PC-3 (cell line): ENCODE measurements around the gene ORC6. TPM values are rescaled to one million over a fixed set of nuclear protein-coding genes. Genes with fewer than 3 reads are reported as not detected.

ENCODE experiments used
- ATAC-seq: fragments of 200-7000 bp; cut with Tn5 transposase; 2 replicates; pipeline ENCODE4 v1.9.1; 2020; ENCODE audit warnings: mild to moderate bottlenecking, moderate library complexity
- BruUV-seq: library from RNA; stranded (reverse); fragments of 400-500 nt; replicated peaks from 2 replicates; lab custom pipeline; 2021; lab: Mats Ljungman, UMichigan
- CTCF ChIA-PET: fragments of 300-600 bp; sonication (Branson Sonifier 250); formaldehyde crosslinking; loops from one replicate; lab custom pipeline; 2022; ENCODE audit warnings: antibody characterized with exemption; lab: Charles Lee
- POLR2A ChIA-PET: fragments of 300-600 bp; sonication (Branson Sonifier 250); formaldehyde crosslinking; loops from one replicate; lab custom pipeline; 2022; ENCODE audit warnings: antibody characterized with exemption; ENCODE audit not compliant: unreplicated experiment; lab: Charles Lee
- DNase-seq: peaks from one replicate; pipeline ENCODE4 v3.0.0-alpha.2; 2015
- H2AFZ ChIP-seq: fragments of 300-600 bp; sonication (generic); 2 replicates; pipeline ENCODE4 v1.6.0; 2016; ENCODE audit warnings: antibody characterized with exemption, low read length
- H3F3A ChIP-seq: fragments of 300-600 bp; sonication (generic); one replicate; pipeline ENCODE4 v1.6.0; 2017; ENCODE audit warnings: antibody characterized with exemption, low read length, control low read depth, mild to moderate bottlenecking; ENCODE audit not compliant: unreplicated experiment
- H3K27ac ChIP-seq: fragments of 300-600 bp; sonication (generic); 2 replicates; pipeline ENCODE4 v1.5.1; 2016; ENCODE audit warnings: mild to moderate bottlenecking, low read length
- H3K27me3 ChIP-seq: fragments of 300-600 bp; sonication (generic); 2 replicates; pipeline ENCODE4 v1.6.1; 2016; ENCODE audit warnings: low read length, mixed read lengths
- H3K36me3 ChIP-seq: fragments of 300-600 bp; sonication (generic); 2 replicates; pipeline ENCODE4 v1.6.1; 2016; ENCODE audit warnings: low read depth, mixed run types, low read length, mixed read lengths
- H3K4me1 ChIP-seq: fragments of 300-600 bp; sonication (generic); 2 replicates; pipeline ENCODE4 v1.5.1; 2016; ENCODE audit warnings: low read length; ENCODE audit not compliant: insufficient read depth
- H3K4me2 ChIP-seq: fragments of 300-600 bp; sonication (generic); 2 replicates; pipeline ENCODE4 v1.6.0; 2016; ENCODE audit warnings: low read length
- H3K4me3 ChIP-seq: fragments of 300-600 bp; sonication (generic); 2 replicates; pipeline ENCODE4 v1.5.1; 2016; ENCODE audit warnings: mild to moderate bottlenecking, low read length, mixed read lengths
- H3K79me2 ChIP-seq: fragments of 300-600 bp; sonication (generic); 2 replicates; pipeline ENCODE4 v1.6.1; 2017; ENCODE audit warnings: low read length, mixed read lengths
- H3K9ac ChIP-seq: fragments of 300-600 bp; sonication (generic); 2 replicates; pipeline ENCODE4 v1.6.0; 2016; ENCODE audit warnings: mild to moderate bottlenecking, low read length
- H3K9me2 ChIP-seq: fragments of 300-600 bp; sonication (generic); replicated peaks from 2 replicates; pipeline ENCODE4 v1.6.1; 2016; ENCODE audit warnings: mixed run types, low read length, mixed read lengths
- H3K9me3 ChIP-seq: fragments of 300-600 bp; sonication (generic); 2 replicates; pipeline ENCODE4 v1.6.1; 2016; ENCODE audit warnings: low read length, mixed read lengths
- H4K20me1 ChIP-seq: fragments of 300-600 bp; sonication (generic); 2 replicates; pipeline ENCODE4 v1.6.1; 2016; ENCODE audit warnings: low read length, mixed read lengths
- CTCF ChIP-seq: fragments of 300-600 bp; sonication (generic); conservative IDR thresholded peaks from 2 replicates; pipeline ENCODE4 v1.5.1; 2017; ENCODE audit warnings: antibody characterized with exemption, low read depth, mild to moderate bottlenecking, low read length
- EZH2 ChIP-seq: fragments of 300-600 bp; sonication (generic); IDR thresholded peaks from one replicate; pipeline ENCODE4 v1.6.1; 2017; ENCODE audit warnings: antibody characterized with exemption, mild to moderate bottlenecking, low read length; ENCODE audit not compliant: unreplicated experiment
- EZH2phosphoT487 ChIP-seq: fragments of 300-600 bp; sonication (generic); IDR thresholded peaks from 2 replicates; pipeline ENCODE4 v1.6.1; 2018; ENCODE audit warnings: mild to moderate bottlenecking, antibody characterized with exemption, low read length, borderline replicate concordance
- intact Hi-C: fragments of 100-400 bp; cut with micrococcal nuclease; formaldehyde crosslinking; loops from 2 replicates; pipeline ENCODE4 v1.9.0; 2023
- total RNA-seq: library from RNA; depleted of rRNA; stranded (reverse); fragments of >200 nt; gene quantifications from 2 replicates; pipeline ENCODE4 v1.2.3, GENCODE V29; 2014

Gene ORC6
- total RNA-seq, 1 experiment from 2014 or later = 27.7 TPM

GRCh38 chr16:46719528-46719927, 30.1 kb downstream of the ORC6 start:
- H3K27ac ChIP-seq = no peak overlapping the region
- intact Hi-C loops = no loop called here
- H3K9me2 ChIP-seq = no peaks in the 10 kb centered on the region
- no peak overlapping the region for H3K4me3 ChIP-seq
- no peak for ATAC-seq
- H3F3A ChIP-seq = no peaks in the 10 kb centered on the region
- ChIA-PET CTCF (no interaction called here), POLR2A (no interaction called here)
- TF ChIP-seq EZH2phosphoT487 (no peak), CTCF (no peak), EZH2 (no peak)
- no TSS peak for BruUV-seq
- no peaks in the 10 kb centered on the region for H3K27me3 ChIP-seq
- no peaks in the 10 kb centered on the region for H3K36me3 ChIP-seq
- no peaks in the 10 kb centered on the region for H4K20me1 ChIP-seq
- H3K4me1 ChIP-seq = no peaks in the 10 kb centered on the region
- DNase-seq = no peak
- no peaks in the 10 kb centered on the region for H3K79me2 ChIP-seq
- no peak overlapping the region for H3K4me2 ChIP-seq
- no peak overlapping the region for H3K9ac ChIP-seq
- H3K9me3 ChIP-seq = no peaks in the 10 kb centered on the region
- H2AFZ ChIP-seq = no peak overlapping the region

- no peaks in the 10 kb centered on the region for H3F3A ChIP-seq
- no peak for TF ChIP-seq EZH2phosphoT487
- no peak for TF ChIP-seq CTCF
- no peak for TF ChIP-seq EZH2
- H3K4me3 ChIP-seq = no peak overlapping the region
- no peaks in the 10 kb centered on the region for H4K20me1 ChIP-seq
- no peak overlapping the region for H3K9ac ChIP-seq
- no peaks in the 10 kb centered on the region for H3K9me3 ChIP-seq
- CTCF ChIA-PET = no interaction called here
- H3K9me2 ChIP-seq = no peaks in the 10 kb centered on the region
- no peaks in the 10 kb centered on the region for H3K4me1 ChIP-seq
- H3K36me3 ChIP-seq = no peaks in the 10 kb centered on the region
- no peaks in the 10 kb centered on the region for H3K27me3 ChIP-seq
- intact Hi-C loops = no loop called here
- H3K27ac ChIP-seq = no peak overlapping the region
- no peak overlapping the region for H2AFZ ChIP-seq
- POLR2A ChIA-PET = no interaction called here
- ATAC-seq (no peak), DNase-seq (no peak)
- H3K79me2 ChIP-seq = no peaks in the 10 kb centered on the region
- BruUV-seq = no TSS peak
- H3K4me2 ChIP-seq = no peak overlapping the region
These were observed 31.2 kb downstream of the ORC6 start for GRCh38 chr16:46720619-46721018.

- POLR2A ChIA-PET = no interaction called here
- no peaks in the 10 kb centered on the region for H3F3A ChIP-seq
- no peaks in the 10 kb centered on the region for H3K9me2 ChIP-seq
- H3K36me3 ChIP-seq = no peaks in the 10 kb centered on the region
- intact Hi-C loops = no loop called here
- no peaks in the 10 kb centered on the region for H3K9me3 ChIP-seq
- H3K27me3 ChIP-seq = no peaks in the 10 kb centered on the region
- BruUV-seq = no TSS peak
- H3K79me2 ChIP-seq = no peaks in the 10 kb centered on the region
- no peak overlapping the region for H2AFZ ChIP-seq
- no peak for DNase-seq
- no peaks in the 10 kb centered on the region for H4K20me1 ChIP-seq
- no peak overlapping the region for H3K4me2 ChIP-seq
- H3K4me3 ChIP-seq = no peak overlapping the region
- H3K9ac ChIP-seq = no peak overlapping the region
- CTCF ChIA-PET = no interaction called here
- no peaks in the 10 kb centered on the region for H3K4me1 ChIP-seq
- ATAC-seq = no peak
- TF ChIP-seq EZH2phosphoT487 (no peak), CTCF (no peak), EZH2 (no peak)
- no peak overlapping the region for H3K27ac ChIP-seq
These were observed 32.4 kb downstream of the ORC6 start for GRCh38 chr16:46721885-46722284.
